HG03196 (cell line): ENCODE results near the gene SND1.

Experiments used
- ATAC-seq: cut with Tn5 transposase; IDR thresholded peaks from one replicate; pipeline ENCODE4 v1.9.1; 2021; ENCODE audit not compliant: unreplicated experiment

The SND1 gene

DNA sequence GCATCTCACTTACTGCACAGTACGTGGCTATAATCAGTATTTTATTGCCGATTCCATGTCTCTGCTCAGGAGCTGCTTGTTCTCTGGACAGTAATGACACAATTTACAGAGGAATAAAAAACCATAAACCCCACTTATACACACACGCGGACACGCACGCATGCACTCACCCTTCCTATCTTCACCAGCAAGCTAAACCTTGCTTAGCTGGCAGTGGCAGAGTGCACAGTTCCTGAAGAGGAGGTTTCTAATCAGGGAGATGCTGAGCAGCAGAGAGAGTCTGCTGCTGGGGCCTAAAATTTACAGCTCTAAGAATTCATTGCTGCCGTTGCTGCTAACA is 66.3 kb downstream of the SND1 start:
- ATAC-seq = no peak

DNA sequence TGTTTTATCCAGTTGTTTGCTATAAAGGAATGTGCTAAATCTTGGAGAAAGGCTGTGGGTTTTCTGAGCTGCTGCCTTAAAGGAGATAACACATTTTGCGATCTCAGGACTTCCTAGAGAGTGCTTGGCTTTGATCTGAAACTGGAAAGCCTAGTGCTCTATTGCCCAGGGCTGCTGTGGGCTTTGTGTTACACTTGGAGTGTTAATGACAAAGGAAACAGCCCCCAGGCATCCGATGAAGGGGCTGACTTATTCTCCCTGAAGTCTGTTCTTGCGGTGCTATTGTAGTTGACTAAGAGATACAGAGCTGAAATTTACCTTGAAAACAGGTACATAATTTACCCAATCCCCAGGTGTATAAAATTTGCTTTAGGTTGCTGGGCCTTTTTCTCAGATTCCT is 74.5 kb downstream of the SND1 start:
- ATAC-seq = no peak

DNA sequence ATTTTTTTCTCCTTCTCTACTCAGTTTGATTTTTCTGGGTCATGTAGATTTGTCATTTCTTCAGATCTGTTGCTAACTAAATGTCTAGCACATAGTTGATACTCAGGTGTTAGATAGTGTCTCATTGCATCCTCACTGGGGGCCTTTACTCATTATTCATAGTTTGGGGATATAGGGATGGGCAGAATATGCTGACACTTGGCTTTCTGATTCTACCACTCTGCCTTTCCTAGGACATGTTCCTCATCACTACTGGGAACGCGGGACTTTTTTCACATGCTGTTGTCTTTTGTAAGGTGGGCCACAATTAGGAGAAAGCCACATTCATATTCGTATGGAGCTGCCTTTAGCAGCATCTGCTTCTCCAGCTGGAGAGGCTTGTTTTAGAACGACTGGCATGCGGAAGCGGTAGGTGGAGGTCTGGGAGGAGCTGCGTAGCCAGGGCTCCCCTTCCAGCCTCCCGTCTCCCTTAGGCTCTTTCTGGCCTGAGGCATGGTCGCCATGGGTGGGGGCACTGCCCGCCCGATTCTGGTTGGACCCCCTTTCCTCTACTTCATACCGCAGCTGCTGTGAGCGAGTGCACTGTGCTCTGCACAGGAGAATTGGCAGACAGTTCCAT is 78.8 kb downstream of the SND1 start:
- no peak for ATAC-seq

DNA sequence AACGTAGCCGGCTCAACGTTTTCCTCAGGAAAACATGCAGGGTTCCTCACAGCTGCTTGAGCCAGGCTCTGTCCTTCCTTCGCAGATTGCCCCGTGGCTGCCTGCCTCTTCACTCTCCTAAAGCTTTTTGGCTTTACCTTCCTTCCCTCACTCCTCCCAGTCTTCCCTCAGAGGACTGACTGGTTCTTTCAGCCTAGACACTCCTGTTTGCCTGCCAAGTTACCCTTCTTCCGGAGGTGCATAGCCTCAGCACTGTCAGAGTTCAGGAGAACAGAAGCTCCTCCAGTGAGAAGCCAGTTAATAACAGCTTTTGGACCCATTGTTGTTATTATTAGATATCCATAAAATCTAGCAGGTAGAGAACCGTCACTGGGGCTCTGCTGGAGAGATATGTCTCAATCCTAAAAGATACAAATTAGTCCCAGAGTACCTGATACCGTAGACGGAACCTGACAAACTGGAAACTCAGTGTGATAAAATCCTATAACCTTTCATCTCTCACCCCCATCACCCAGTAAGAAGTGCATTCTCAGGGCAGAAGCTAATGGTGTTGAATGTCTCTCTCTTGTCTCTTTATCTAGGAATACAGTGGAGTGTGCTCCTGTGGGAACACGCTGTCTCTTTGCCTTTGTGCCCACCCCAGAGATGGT is 79.6 kb downstream of the SND1 start:
- no peak for ATAC-seq

DNA sequence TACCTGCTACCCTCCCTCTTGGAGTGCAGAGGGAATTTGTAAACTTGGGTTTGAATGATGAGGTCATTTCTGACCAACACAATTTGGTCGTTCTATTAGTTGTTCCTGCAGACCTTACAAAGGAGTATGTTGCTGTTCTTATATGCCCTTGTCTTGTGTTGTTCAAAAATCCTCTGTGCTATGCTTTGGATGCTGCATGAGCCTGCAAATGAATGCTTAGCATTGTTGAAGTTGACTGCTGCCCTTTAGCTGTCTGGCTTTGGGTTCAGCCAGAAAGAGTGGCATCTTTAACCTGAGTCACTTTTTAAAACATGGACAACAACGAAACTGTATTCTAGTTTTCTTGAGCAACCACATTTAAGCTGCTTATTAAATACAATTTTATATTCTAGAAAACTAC is 80.3 kb downstream of the SND1 start:
- ATAC-seq = no peak

DNA sequence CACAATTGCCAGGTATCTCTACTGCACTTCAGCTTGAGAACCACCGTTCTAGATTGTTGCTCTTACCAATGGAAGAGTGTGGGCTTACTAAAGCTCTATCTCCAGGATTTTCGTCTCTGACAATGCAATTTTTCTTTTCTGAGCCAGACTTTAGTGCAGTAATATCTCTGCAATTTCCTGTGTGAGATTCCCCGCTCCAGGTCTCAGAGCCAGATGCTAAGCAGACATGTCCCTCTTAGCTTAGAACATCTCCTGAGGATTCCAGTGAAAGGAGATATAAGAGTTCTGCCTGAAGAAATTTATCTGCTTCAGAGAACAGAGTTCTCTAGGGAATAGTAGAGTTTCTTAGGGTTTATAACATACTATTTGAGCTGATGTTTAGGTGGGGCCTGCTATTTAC is 82.0 kb downstream of the SND1 start:
- no peak for ATAC-seq

DNA sequence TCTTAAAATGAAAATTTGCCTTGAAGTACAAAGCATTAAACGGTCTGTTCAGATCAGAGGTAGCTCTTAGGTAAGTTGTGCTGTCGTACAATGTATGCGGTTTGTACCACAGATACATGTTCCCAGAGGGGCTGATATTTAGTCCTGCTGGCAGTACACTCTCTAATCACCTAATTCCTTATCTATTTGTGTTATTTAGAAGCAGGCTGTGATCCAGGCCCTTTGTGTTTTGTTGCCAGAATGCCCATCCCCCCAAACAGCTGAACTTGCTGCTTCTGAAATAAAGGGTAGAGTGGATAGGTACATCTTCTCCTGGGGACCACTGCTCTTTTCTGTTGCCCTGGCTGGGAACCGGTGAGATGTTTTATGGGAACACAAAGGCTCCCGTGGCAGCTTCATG is 84.5 kb downstream of the SND1 start:
- no peak for ATAC-seq

DNA sequence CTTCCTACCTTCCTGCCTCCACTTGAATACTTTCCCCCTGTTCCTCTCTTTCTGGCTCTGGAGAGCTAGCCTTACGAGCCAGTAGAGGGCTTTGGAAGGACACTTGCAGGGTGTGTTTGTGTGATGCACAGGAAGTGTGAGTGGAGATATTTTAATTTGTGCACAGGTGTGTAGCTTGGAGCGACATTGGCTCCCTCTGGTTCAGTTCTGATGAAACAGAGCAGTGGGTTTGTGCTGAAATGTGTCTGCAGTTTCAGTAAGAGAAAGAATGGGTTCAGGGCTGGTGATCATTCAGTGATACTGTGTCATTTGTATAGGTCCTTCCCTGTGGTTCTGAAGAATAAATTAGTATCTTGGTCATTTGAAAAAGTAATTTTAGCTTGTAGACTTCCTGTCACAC is 86.9 kb downstream of the SND1 start:
- ATAC-seq = no peak

DNA sequence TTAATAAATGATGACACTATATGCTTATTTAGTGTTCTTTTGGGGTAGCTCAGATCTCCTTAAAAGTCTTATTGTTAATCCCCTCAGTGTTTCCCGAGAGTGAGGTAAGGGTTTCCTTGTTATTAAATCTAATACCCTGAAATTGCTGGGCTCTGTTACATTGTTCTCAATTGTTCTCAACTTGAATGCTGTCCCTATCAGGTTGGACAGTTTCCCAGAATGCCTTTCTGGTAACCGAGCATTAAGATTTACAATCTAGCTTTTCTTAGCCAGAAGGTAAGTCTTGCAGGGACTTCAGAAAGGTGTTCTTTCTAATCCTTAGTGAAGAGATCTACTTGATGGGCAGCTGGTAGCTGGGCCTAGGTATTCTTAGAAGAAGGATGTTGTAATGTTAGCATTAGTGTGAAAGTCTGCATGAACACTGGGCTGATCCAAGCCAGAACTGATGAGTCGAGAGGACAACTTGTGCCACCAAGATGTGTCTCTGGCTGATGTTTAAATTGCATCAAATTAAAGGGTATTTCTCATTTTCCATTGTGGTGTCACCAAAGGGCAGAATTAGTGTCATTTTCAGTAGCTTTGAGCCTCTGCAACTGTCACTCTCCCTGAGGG is 89.9 kb downstream of the SND1 start:
- ATAC-seq = no peak

DNA sequence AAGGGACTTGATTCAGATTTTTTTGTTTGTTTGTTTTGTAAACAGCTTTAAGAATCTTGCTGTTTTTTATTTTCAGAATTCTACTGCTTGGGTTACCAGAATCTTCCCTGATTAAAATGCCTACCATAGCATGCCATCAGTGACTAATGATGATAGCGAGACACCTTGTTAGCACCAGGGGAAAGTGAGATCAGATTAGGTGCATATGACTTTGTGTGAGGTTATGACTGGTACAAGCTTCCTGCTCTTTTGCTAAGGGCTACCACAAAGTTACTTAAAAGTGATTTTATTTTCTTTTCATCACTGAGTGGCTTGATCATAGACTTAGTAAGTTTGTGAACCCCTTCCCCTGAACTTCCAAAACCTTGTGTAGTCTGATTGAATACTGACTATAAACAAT is 93.5 kb downstream of the SND1 start:
- no peak for ATAC-seq

DNA sequence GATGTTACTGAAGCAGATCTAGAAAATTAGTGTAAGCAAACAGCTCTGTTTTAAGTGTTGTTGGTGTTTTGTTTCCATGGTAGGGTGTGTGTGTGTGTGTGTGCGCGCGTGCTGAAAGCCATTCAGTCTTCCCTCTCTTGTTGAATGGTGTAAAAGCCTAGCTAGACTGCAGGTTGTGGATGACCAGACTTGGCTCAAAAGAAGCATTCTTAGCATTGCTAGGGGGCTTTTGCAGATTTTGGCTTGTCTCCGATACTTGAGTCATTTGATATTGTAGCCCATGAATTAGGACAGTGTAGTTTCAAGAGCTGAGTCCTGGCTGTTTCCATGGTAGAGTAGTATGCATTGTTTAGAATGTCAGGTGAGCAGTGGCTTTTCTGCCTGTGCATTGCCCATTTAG is 99.1 kb downstream of the SND1 start:
- ATAC-seq = no peak

DNA sequence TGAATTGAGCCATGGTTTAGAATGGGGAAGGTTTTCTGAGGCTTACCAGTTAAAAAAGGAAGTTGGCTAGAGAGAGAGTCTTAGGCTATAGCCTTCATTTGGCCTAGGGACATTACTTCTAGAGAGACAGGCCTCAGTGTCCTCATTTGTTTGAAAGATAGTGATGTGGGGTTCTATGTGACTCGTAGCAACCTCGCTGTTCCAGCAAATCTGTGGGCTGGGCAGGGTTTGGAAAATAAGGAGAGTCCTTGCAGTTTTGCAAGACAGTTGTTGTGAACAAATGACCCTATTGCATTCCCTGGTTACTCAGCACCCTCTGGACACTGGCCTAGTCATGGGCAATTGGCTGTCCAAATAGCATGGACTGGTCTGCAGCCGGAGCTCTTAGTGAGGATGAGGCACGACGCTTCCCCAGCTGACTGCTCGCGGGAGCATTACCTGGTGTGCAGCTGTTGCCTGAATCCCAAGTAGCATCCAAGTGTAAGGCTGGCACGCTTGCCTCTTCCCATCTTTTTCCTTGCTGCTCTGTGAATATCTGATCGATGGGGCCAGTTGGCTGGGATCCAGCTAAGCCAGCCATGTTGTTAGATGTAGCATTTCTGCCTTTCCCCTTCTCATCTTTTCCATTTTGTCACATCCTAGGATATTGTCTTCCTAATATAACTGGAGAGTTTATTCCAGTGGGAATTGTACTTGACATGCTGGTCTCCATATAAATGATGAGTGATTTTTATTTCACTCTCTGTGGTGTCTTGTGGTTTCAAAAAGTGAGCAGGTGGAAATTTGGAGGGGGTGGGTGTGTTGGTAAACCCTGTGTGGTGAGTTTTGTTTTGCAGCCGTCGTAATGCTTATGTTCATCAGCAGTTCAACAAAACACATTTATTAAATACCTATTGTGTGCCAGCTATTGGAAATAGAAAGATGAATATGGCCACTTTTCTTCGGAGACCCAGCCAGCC is 99.8 kb downstream of the SND1 start:
- no peak for ATAC-seq

DNA sequence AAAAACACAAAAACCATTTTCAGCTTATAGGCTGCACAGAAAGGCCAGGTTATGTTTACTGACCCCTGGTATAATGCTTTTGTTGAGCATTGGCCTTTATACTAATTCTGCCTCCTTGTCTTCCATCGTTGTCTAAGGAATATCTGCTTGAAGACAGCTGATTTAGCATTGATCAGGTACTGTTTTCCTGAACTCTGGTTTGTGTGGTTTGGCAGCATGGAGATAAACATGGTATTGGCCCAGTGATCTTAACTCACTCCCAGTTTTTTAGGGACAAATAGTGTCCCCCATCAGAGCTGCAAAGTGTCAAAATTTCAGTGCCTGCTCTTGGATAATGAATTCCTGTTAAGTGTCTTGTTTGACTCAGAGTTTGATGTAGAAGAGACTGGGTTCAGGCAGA is 100.8 kb downstream of the SND1 start:
- no peak for ATAC-seq

DNA sequence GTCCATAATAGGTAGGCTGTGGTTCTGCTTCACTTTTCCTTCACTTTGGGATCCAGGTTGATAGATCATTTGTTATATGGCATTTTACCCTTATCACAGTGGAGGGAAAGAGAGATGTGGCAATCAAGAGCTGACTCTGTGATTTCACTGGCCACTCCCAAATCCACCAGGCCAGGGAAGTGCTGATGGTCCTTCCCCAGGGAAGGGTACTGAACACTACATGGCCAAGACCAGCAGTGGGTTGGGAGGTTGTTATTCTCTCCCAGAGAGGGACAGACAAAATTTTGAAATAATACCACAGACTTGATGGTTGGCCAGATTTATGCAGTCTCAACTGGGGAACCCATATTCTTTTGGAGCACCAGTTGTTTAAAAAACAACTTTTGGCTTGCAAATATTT is 102.5 kb downstream of the SND1 start:
- ATAC-seq = no peak

DNA sequence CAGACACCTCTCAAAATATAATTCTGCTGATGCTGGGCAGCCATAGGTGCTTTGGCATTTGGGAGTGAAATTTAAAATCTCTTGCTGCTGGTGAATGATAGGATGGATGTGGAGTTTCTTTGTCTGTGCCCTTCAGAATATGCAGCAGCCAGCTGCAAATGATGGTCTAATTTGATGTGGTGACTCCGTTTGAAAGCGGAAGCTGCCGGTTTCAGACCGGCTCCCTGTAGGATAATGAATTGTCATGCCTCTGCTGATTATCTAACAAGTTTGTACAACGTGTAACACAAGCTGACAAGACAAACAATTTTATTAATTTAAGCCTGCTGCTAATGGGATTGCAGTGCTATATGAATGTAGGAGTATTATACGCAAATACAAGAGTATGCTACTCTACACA is 103.5 kb downstream of the SND1 start:
- ATAC-seq = no peak

DNA sequence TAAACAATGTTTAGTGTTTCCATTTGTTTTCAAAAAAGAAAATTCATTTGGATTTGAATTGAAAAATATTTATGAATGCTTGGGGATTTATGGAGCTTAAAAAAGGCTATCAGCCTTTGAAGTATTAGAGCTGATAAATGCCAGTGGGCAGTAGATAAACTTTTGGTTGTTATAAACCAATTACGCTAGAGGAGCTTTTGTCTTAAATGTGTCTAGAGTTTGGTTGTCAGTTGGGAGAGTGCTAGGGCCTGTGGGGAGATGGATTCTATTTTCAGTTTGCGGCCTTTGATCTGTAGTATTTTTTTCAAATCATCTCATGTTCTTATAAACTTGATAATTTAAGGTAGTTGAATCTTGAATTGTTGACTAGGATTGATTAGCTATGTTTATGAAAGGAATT is 104.0 kb downstream of the SND1 start:
- no peak for ATAC-seq

DNA sequence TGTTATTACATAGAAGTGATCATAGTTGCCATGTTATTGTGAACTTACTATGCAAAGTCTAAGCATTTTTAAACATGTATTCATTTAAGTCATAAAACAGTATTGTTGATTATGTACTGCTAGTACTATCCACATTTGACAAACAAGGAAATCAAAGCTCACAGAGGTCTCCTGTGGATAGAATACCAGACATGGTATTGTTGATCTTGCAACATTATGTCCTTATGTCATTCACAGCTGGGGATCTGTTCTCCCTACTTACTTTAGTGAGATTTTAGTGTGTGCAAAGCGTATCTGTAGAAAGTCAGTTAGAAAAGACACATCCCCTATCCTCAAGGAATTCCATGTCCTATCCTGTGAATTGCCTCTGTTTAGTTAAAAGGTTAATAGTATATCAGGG is 106.1 kb downstream of the SND1 start:
- ATAC-seq = no peak

DNA sequence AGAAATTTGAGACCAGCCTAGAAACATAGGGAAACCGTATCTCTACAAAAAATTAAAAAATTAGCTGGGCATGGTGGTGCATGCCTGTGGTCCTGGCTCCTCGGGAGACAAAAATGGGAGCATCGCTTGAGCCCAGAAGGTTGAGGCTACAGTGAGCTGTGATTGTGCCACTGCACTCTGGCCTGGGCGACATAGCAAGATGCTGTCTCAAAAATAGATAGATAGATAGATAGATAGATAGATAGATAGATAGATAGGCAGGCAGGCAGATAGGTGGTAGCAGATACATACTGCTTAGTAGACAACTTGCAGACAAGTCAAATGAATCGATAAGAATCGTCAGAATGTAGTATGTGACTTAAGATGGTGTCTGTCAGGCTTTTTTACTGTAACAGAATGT is 106.9 kb downstream of the SND1 start:
- no peak for ATAC-seq

DNA sequence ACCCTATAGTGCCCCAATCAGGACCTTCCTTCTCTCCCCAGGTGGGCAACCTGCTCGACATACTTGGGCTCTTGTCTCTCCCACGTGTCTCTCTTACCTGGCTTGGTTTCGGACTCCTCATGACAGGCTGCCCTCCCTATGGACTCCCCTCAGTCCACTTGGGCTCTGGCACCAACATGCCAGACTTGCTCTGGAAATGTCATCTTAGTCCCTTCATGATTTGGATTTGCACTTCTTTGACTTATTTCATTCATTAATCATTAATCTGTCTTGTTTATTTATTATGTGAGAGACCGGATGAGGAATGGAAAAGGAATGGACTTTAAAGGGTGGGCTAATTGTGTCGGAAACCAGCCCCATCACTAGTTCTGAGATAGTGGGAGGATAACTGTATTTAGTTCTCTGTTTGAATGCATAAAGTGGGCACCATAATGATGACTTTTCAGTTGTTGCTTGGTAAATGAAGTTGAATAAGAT is 108.0 kb downstream of the SND1 start:
- no peak for ATAC-seq

DNA sequence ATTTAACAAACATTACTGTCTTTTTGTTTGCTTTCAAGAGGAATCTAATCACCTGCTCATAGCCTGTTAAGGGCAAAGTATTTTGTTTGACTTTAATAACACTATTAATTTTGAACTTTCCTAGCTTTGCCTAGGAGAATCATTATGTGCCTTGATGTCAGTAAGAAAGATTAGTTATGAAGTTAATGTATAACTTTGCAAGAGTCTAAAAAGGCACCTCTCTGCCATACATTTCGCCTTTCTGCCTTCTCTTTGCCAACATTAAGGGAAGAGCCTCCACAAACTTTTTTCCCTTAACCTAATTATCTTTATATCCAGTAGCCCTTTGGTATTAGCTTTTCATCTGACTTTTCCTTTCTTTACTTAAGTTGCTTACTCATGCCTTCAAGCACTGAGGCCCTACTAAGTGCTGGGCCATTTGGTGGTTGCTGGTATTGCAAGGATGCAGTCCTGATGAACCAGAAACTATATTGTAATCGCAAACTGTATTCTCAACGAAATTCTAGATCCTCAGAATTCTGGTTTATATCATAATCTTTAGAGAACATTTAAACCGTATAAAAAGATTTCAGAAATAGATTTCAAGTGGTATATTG is 108.5 kb downstream of the SND1 start:
- ATAC-seq = no peak

DNA sequence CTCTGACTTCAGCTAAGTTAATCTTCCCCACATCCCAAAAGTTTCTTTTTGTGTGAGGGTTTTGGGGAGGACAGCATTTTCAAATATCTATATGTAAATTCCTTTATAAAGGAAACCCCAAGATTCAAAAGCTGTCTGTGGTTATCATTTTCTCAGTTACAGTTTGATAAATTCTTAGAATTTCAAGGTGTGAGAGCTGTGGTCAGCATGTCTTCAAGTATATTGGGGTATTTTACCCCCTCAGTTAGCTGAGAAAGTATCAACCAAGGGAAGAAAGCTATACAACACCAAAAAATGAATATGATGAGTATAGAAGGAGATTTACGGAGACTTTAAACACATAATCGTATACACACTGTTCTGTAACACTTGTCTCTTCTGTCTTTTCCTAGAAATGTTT is 109.2 kb downstream of the SND1 start:
- no peak for ATAC-seq
